ENCODE data around the gene CROCC2. TPM values are rescaled to one million over a fixed set of nuclear protein-coding genes. Genes with fewer than 3 reads are reported as not detected.

Gene CROCC2
- total RNA-seq, 1 donor from 2014 or later = not detected

- no peak overlapping the region for H3K4me3 ChIP-seq (ENCODE audit: low read depth, low read length)
- no peaks in the 10 kb centered on the region for H3K27me3 ChIP-seq (ENCODE audit: control insufficient read depth, insufficient read depth, low read length)
- DNase-seq (ENCODE audit: low read depth) = peak; percentile 19
- no peak for FAIRE-seq
- H3K36me3 ChIP-seq (ENCODE audit: control insufficient read depth, insufficient read depth, low read length) = no peaks in the 10 kb centered on the region
- TF ChIP-seq CTCF (IDR thresholded peaks at IDR 0.05; ENCODE audit: insufficient read depth, low read length, severe bottlenecking) = no peak
Measured at GRCh38 chr2:240946046-240946445, 39.9 kb downstream of the CROCC2 start.

GRCh38 chr2:240946654-240947053 lies 40.5 kb downstream of the CROCC2 start:
- H3K27me3 ChIP-seq (ENCODE audit: control insufficient read depth, insufficient read depth, low read length) = no peaks in the 10 kb centered on the region
- no peak overlapping the region for H3K4me3 ChIP-seq (ENCODE audit: low read depth, low read length)
- no peak for TF ChIP-seq CTCF (IDR thresholded peaks at IDR 0.05; ENCODE audit: insufficient read depth, low read length, severe bottlenecking)
- no peaks in the 10 kb centered on the region for H3K36me3 ChIP-seq (ENCODE audit: control insufficient read depth, insufficient read depth, low read length)
- FAIRE-seq (no peak), DNase-seq (ENCODE audit: low read depth) (peak; percentile 77)

- no peak for DNase-seq (ENCODE audit: low read depth)
- no peak for FAIRE-seq
Measured at GRCh38 chr2:240947176-240947575, 41.0 kb downstream of the CROCC2 start.

GRCh38 chr2:240947607-240948006 lies 41.5 kb downstream of the CROCC2 start:
- no peak overlapping the region for H3K4me3 ChIP-seq (ENCODE audit: low read depth, low read length)
- DNase-seq (ENCODE audit: low read depth) = no peak
- H3K36me3 ChIP-seq (ENCODE audit: control insufficient read depth, insufficient read depth, low read length) = no peaks in the 10 kb centered on the region
- H3K27me3 ChIP-seq (ENCODE audit: control insufficient read depth, insufficient read depth, low read length) = no peaks in the 10 kb centered on the region
- TF ChIP-seq CTCF (IDR thresholded peaks at IDR 0.05; ENCODE audit: insufficient read depth, low read length, severe bottlenecking) = no peak
- no peak for FAIRE-seq

More at GRCh38 chr2:240947176-240947575, 41.0 kb downstream of the CROCC2 start:
- Histone ChIP-seq H3K27me3 (ENCODE audit: control insufficient read depth, insufficient read depth, low read length) (no peaks in the 10 kb centered on the region), H3K4me3 (ENCODE audit: low read depth, low read length) (no peak overlapping the region), H3K36me3 (ENCODE audit: control insufficient read depth, insufficient read depth, low read length) (no peaks in the 10 kb centered on the region)
- TF ChIP-seq CTCF (IDR thresholded peaks at IDR 0.05; ENCODE audit: insufficient read depth, low read length, severe bottlenecking) = no peak

- H3K36me3 ChIP-seq (ENCODE audit: control insufficient read depth, insufficient read depth, low read length) = no peaks in the 10 kb centered on the region
- FAIRE-seq = peak; percentile 36
- no peaks in the 10 kb centered on the region for H3K27me3 ChIP-seq (ENCODE audit: control insufficient read depth, insufficient read depth, low read length)
- TF ChIP-seq CTCF (IDR thresholded peaks at IDR 0.05; ENCODE audit: insufficient read depth, low read length, severe bottlenecking) = no peak
- H3K4me3 ChIP-seq (ENCODE audit: low read depth, low read length) = no peak overlapping the region
- DNase-seq (ENCODE audit: low read depth) = no peak
Measured at GRCh38 chr2:240948086-240948485, 42.0 kb downstream of the CROCC2 start.
